H1 (cell line): ENCODE measurements around the gene SLC4A1. TPM values are rescaled to one million over a fixed set of nuclear protein-coding genes. Genes with fewer than 3 reads are reported as not detected.
A peak's percentile ranks its signal among the peaks of the same experiment; 100 is the strongest.

Source experiments
- CTCF ChIA-PET: fragments of 300-600 bp; sonication (Branson Sonifier 250); formaldehyde crosslinking; loops from one replicate; lab custom pipeline; 2021; ENCODE audit not compliant: partially characterized antibody; lab: Charles Lee
- POLR2A ChIA-PET: fragments of 300-600 bp; sonication (Branson Sonifier 250); formaldehyde crosslinking; loops from one replicate; lab custom pipeline; 2021; ENCODE audit warnings: inconsistent platforms; ENCODE audit not compliant: partially characterized antibody; lab: Charles Lee
- DNase-seq, 2 experiments: peaks; one replicate each; pipeline versions ENCODE4 v3.0.0 to v3.0.0-alpha.2; 2010 to 2022; ENCODE audit warnings: low spot score in 2 of 2, low read depth in 1 of 2, mixed read lengths in 1 of 2
- FAIRE-seq: peaks from 2 replicates; lab custom pipeline; 2011; peaks lifted over from hg19 to GRCh38; lab: Jason Lieb, UNC
- H2AFZ ChIP-seq: 2 replicates; pipeline ENCODE4 v1.8.1; 2012; ENCODE audit warnings: low read length, inconsistent platforms
- H2AK5ac ChIP-seq: 2 replicates; pipeline ENCODE4 v1.6.1; 2013; ENCODE audit warnings: low read depth, low read length
- H2BK120ac ChIP-seq: replicated peaks from 2 replicates; pipeline ENCODE3; 2013; ENCODE audit warnings: low read depth, low read length, inconsistent platforms
- H2BK12ac ChIP-seq: 2 replicates; pipeline ENCODE4 v1.6.1; 2013; ENCODE audit warnings: low read depth, low read length
- H2BK15ac ChIP-seq: 2 replicates; pipeline ENCODE4 v1.6.1; 2013; ENCODE audit warnings: low read length
- H2BK20ac ChIP-seq: 2 replicates; pipeline ENCODE4 v1.6.1; 2013; ENCODE audit warnings: low read length
- H2BK5ac ChIP-seq: 2 replicates; pipeline ENCODE4 v1.6.1; 2013; ENCODE audit warnings: low read depth, low read length
- H3K14ac ChIP-seq: 2 replicates; pipeline ENCODE4 v1.6.1; 2013; ENCODE audit warnings: inconsistent platforms; ENCODE audit not compliant: insufficient read length
- H3K18ac ChIP-seq: 2 replicates; pipeline ENCODE4 v1.6.1; 2013; ENCODE audit warnings: low read length; ENCODE audit errors: extremely low read depth
- H3K23ac ChIP-seq: 2 replicates; pipeline ENCODE4 v1.6.1; 2013; ENCODE audit warnings: inconsistent platforms; ENCODE audit not compliant: insufficient read length
- H3K23me2 ChIP-seq: 2 replicates; pipeline ENCODE4 v1.6.1; 2013; ENCODE audit warnings: low read depth, low read length
- H3K27ac ChIP-seq: 2 replicates; pipeline ENCODE4 v1.6.1; 2011; ENCODE audit warnings: low read depth, low read length, inconsistent platforms
- H3K27me3 ChIP-seq, 4 experiments: replicated peaks in 1 of 4; 1 replicate in 1 of 4; 2 replicates in 3 of 4; pipeline versions ENCODE4 v1.6.1 to v1.8.1; 2011 to 2013; ENCODE audit warnings: low read length in 3 of 4, mild to moderate bottlenecking in 3 of 4, inconsistent platforms in 2 of 4, mixed read lengths in 2 of 4, moderate library complexity in 1 of 4; ENCODE audit not compliant: control insufficient read depth in 3 of 4, insufficient read depth in 3 of 4; ENCODE audit errors: extremely low read depth in 1 of 4
- H3K36me3 ChIP-seq, 4 experiments: 2 replicates each; pipeline versions ENCODE4 v1.6.1 to v1.8.1; 2011 to 2013; ENCODE audit warnings: mild to moderate bottlenecking in 4 of 4, low read length in 3 of 4, moderate library complexity in 2 of 4, control low read depth in 1 of 4, inconsistent platforms in 1 of 4; ENCODE audit not compliant: insufficient read depth in 4 of 4, control insufficient read depth in 2 of 4
- H3K4ac ChIP-seq: replicated peaks from 2 replicates; pipeline ENCODE3; 2013; ENCODE audit warnings: low read length, low read depth, mixed read lengths, inconsistent platforms; ENCODE audit not compliant: insufficient read length
- H3K4me1 ChIP-seq, 4 experiments: replicated peaks in 1 of 4; 1 replicate in 1 of 4; 2 replicates in 3 of 4; pipeline versions ENCODE4 v1.6.1 to v1.8.1; 2011 to 2013; ENCODE audit warnings: low read length in 3 of 4, inconsistent platforms in 2 of 4, mixed read lengths in 1 of 4; ENCODE audit not compliant: insufficient read depth in 4 of 4, control insufficient read depth in 3 of 4
- H3K4me2 ChIP-seq, 2 experiments: 2 replicates each; pipeline versions ENCODE4 v1.6.1 to v1.8.1; 2011 to 2013; ENCODE audit warnings: low read depth in 2 of 2, low read length in 2 of 2, control low read depth in 1 of 2, inconsistent platforms in 1 of 2, mild to moderate bottlenecking in 1 of 2; ENCODE audit not compliant: insufficient read depth in 1 of 2
- H3K4me3 ChIP-seq, 4 experiments: fragments of 200-600, 300-600 bp in 1 of 4; sonication (generic), shearing (Covaris generic), sonication (Bioruptor Twin) in 1 of 4; 2 replicates each; pipeline versions ENCODE4 v1.5.1 to v1.8.1; 2011 to 2016; ENCODE audit warnings: low read length in 4 of 4, low read depth in 3 of 4, control low read depth in 2 of 4, inconsistent platforms in 2 of 4, mild to moderate bottlenecking in 2 of 4, mixed read lengths in 1 of 4, moderate library complexity in 1 of 4; ENCODE audit not compliant: insufficient read depth in 2 of 4; ENCODE audit errors: extremely low read depth in 1 of 4
- H3K56ac ChIP-seq: replicated peaks from 2 replicates; pipeline ENCODE3; 2013; ENCODE audit warnings: low read depth, mild to moderate bottlenecking, mixed read lengths, low read length, inconsistent platforms; ENCODE audit not compliant: insufficient read length
- H3K79me1 ChIP-seq: 2 replicates; pipeline ENCODE4 v1.6.1; 2013; ENCODE audit warnings: low read depth, low read length, control low read depth
- H3K79me2 ChIP-seq, 2 experiments: 2 replicates each; pipeline versions ENCODE4 v1.6.1 to v1.8.1; 2012 to 2013; ENCODE audit warnings: low read length in 2 of 2, mild to moderate bottlenecking in 2 of 2, inconsistent platforms in 1 of 2; ENCODE audit not compliant: insufficient read depth in 2 of 2, control insufficient read depth in 1 of 2
- H3K9ac ChIP-seq, 4 experiments: replicated peaks in 1 of 4; 1 replicate in 1 of 4; 2 replicates in 3 of 4; pipeline versions ENCODE4 v1.6.1 to v1.8.1; 2011 to 2013; ENCODE audit warnings: low read depth in 3 of 4, low read length in 3 of 4, control low read depth in 2 of 4, mild to moderate bottlenecking in 2 of 4, moderate library complexity in 2 of 4, inconsistent platforms in 1 of 4; ENCODE audit errors: extremely low read depth in 1 of 4
- H3K9me3 ChIP-seq, 2 experiments: 2 replicates each; pipeline versions ENCODE4 v1.6.1 to v1.8.1; 2012 to 2013; ENCODE audit warnings: mild to moderate bottlenecking in 2 of 2, moderate library complexity in 2 of 2, control low read depth in 1 of 2, inconsistent platforms in 1 of 2, low read depth in 1 of 2, low read length in 1 of 2, mixed read lengths in 1 of 2; ENCODE audit not compliant: insufficient read depth in 2 of 2
- H4K20me1 ChIP-seq, 2 experiments: replicated peaks in 1 of 2; 2 replicates each; pipeline versions ENCODE3 to v1.8.1; 2011 to 2013; ENCODE audit warnings: inconsistent platforms in 2 of 2, low read length in 2 of 2, mild to moderate bottlenecking in 1 of 2; ENCODE audit not compliant: insufficient read depth in 2 of 2, control insufficient read depth in 1 of 2
- H4K5ac ChIP-seq: 2 replicates; pipeline ENCODE4 v1.6.1; 2013; ENCODE audit warnings: low read length, low read depth, mixed read lengths, inconsistent platforms; ENCODE audit not compliant: insufficient read length
- H4K8ac ChIP-seq: 2 replicates; pipeline ENCODE4 v1.8.0; 2013; ENCODE audit warnings: mild to moderate bottlenecking, moderate library complexity, low read length, inconsistent platforms; ENCODE audit not compliant: insufficient read depth; ENCODE audit errors: extremely low read depth
- H4K91ac ChIP-seq: replicated peaks from 2 replicates; pipeline ENCODE3; 2013; ENCODE audit warnings: low read length, mixed read lengths, inconsistent platforms; ENCODE audit not compliant: insufficient read length
- KDM1A ChIP-seq: fragments of 200-600, 300-600 bp; sonication (generic); IDR thresholded peaks from 2 replicates; pipeline ENCODE4 v1.7.1; 2016; ENCODE audit warnings: mild to moderate bottlenecking, low read length, borderline replicate concordance
- POLR2AphosphoS5 ChIP-seq: IDR thresholded peaks from 2 replicates; pipeline ENCODE4 v1.6.1; 2011; ENCODE audit warnings: low read depth, low read length
- RAD21 ChIP-seq, 2 experiments: IDR thresholded peaks in 1 of 2; conservative IDR thresholded peaks in 1 of 2; 2 replicates each; pipeline ENCODE4 v1.6.1; 2011; ENCODE audit warnings: low read depth in 2 of 2, low read length in 2 of 2, improper control_type of control experiment in 1 of 2, inconsistent platforms in 1 of 2, mild to moderate bottlenecking in 1 of 2, moderate library complexity in 1 of 2
- SP1 ChIP-seq: IDR thresholded peaks from 2 replicates; pipeline ENCODE4 v1.6.1; 2011; ENCODE audit warnings: low read depth, low read length
- YY1 ChIP-seq: IDR thresholded peaks from 2 replicates; pipeline ENCODE4 v1.6.1; 2011; ENCODE audit warnings: low read depth, mild to moderate bottlenecking, low read length
- WGBS, 2 experiments: shearing (Covaris generic) in 1 of 2; methylation state at CpG; one replicate each; pipeline versions ENCODE4 v1.1.6 to v1.1.7; 2013 to 2015; ENCODE audit warnings: low lambda C conversion rate in 2 of 2, mixed read lengths in 2 of 2, inconsistent platforms in 1 of 2, low coverage in 1 of 2, missing lambda C conversion rate in 1 of 2; ENCODE audit not compliant: insufficient replicate concordance in 2 of 2, insufficient coverage in 1 of 2, insufficient read length in 1 of 2; ENCODE audit errors: extremely low coverage in 1 of 2, missing lambda C conversion rate in 1 of 2; 5-methylcytosine and 5-hydroxymethylcytosine counted together
- polyA plus RNA-seq, 7 experiments: library from polyadenylated mRNA; depleted of rRNA in 3 of 7; stranded (reverse) in 5 of 7; unstranded in 2 of 7; fragments of >200 nt in 5 of 7; fragments of 200-250 nt in 2 of 7; gene quantifications; 1 replicate in 5 of 7; 2 replicates in 1 of 7; 4 replicates in 1 of 7; pipeline versions ENCODE4 v1.2.1 to v1.2.3, GENCODE V29; 2011 to 2013; ENCODE audit warnings: missing spikeins in 2 of 7, mixed read lengths in 2 of 7
- total RNA-seq: library from RNA; stranded (reverse); fragmentation: NEBNext Ultra II Directional; extraction: Animal tissue kit (Norgen Biotek cat#: 25700); gene quantifications from 2 replicates; pipeline ENCODE4 v1.2.1, GENCODE V29; 2021
- TF ChIP-seq, protein P1 (sequence below), 3 experiments: IDR thresholded peaks; 1 replicate in 2 of 3; 2 replicates in 1 of 3; pipeline versions ENCODE4 v1.5.1 to v1.6.1; 2011; ENCODE audit warnings: low read length in 3 of 3, mild to moderate bottlenecking in 3 of 3, inconsistent platforms in 2 of 3, low read depth in 1 of 3, moderate library complexity in 1 of 3; ENCODE audit not compliant: insufficient read depth in 1 of 3; ENCODE audit errors: control extremely low read depth in 1 of 3
- TF ChIP-seq, protein P2 (sequence below): IDR thresholded peaks from 2 replicates; pipeline ENCODE4 v1.6.1; 2012; ENCODE audit warnings: inconsistent platforms

Gene SLC4A1
- total and polyA plus RNA-seq, 2 of the 8 experiments (the other 6 are each of a cell fraction or from before 2014, with no cell fraction given) = 0.08 TPM; not detected in 1

DNA sequence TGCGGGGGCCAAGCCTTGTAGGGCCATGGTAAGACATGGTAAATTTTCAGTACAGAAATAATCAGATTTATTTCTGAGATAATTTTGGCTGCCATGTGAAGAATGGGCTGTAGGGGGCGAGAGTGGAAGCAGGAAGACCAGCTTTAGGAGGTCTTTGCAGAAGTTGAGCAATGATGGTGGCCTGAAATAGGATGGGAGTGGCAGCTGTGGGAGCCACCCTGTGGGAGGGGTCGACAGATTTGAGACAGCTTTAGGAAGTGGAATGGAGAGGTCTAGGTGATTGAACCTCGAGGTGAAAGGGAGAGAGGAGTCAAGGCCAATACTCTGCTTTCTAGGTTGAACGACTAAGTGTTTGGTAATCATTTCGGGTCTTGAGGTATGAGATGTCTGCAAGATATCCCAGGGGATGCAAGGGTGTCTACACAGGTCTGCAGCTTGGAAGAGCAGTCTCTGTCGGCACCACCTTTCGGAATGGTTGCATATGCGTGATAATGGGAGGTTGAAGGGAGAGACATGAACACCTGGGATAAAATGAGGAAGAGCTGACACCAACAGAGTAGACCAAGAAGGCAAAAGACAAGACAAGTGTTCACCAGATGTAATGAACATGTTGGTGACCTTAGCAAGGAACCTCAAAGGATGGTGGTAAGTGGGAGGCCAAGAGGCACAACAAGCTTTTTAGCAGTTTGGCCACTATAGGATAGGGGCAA is 64.0 kb downstream of the SLC4A1 start:
- peak overlapping the region; percentile 60; the same call in 1 of the 2 replicates for H2BK12ac ChIP-seq
- no peak overlapping the region; the same call in 1 of the 2 replicates for H3K18ac ChIP-seq
- H4K5ac ChIP-seq = no peak overlapping the region
- H3K79me2 ChIP-seq = peaks cover 0 to under 1% of the 10 kb centered on the region in 2 experiments; a peak in 1 of 4 replicates
- H3K4me3 ChIP-seq = no peak overlapping the region
- no peak overlapping the region for H2BK120ac ChIP-seq
- H3K27ac ChIP-seq = no peak overlapping the region
- no peak overlapping the region; a peak in 1 of 7 replicates for H3K9ac ChIP-seq
- H3K4me1 ChIP-seq = peaks cover 0 to 13% (median 4%) of the 10 kb centered on the region in 4 experiments; a peak in 6 of 7 replicates
- ChIA-PET POLR2A (interaction anchor here (0.7 to 8.5 kb wide), 16 partner anchors 9 to 175 kb away, joined by 3 to 78 read pairs (median 4); partner anchors contain the start of genes TMUB2 and UBTF), CTCF (interaction anchor here (0.7 to 3.9 kb wide), 29 partner anchors 10 to 403 kb away, joined by 3 to 31 read pairs (median 5); partner anchors contain the start of genes GRN and SLC25A39)
- H3K79me1 ChIP-seq = no peaks in the 10 kb centered on the region
- H4K8ac ChIP-seq = no peak overlapping the region
- no peaks in the 10 kb centered on the region for H3K27me3 ChIP-seq
- H2BK20ac ChIP-seq = no peak overlapping the region
- H3K36me3 ChIP-seq = peaks cover 13 to 23% (median 17%) of the 10 kb centered on the region in 4 experiments; a peak in 7 of 8 replicates
- WGBS, 2 experiments = 63% methylated on average over 9 of the region's 9 CpGs; no CpG with 5 or more reads in 1 of the 2 experiments
- H2AFZ ChIP-seq = no peak overlapping the region
- DNase-seq (peak in 1 of 2 experiments; percentile 79), FAIRE-seq (peak; percentile 77)
- H4K91ac ChIP-seq = no peak overlapping the region
- H3K4ac ChIP-seq = peak overlapping the region; percentile 39
- no peaks in the 10 kb centered on the region for H4K20me1 ChIP-seq
- H3K4me2 ChIP-seq = no peak overlapping the region
- H2BK5ac ChIP-seq = no peak overlapping the region; the same call in 1 of the 2 replicates
- no peak overlapping the region for H3K56ac ChIP-seq
- H3K9me3 ChIP-seq = no peaks in the 10 kb centered on the region
- peak overlapping the region; percentile 76; the same call in 1 of the 2 replicates for H2BK15ac ChIP-seq
- H3K14ac ChIP-seq = no peak overlapping the region
- H3K23me2 ChIP-seq = peaks cover 6% of the 10 kb centered on the region
- 0 out of 2 replicates have a peak overlapping the region, but pooled peaks have one; percentile 41 for H2AK5ac ChIP-seq
- H3K23ac ChIP-seq = no peak overlapping the region
- TF ChIP-seq YY1 (peak; percentile 74), POLR2AphosphoS5 (0 out of 2 replicates have a peak, but pooled peaks have one; percentile 2), SP1 (0 out of 2 replicates have a peak, but pooled peaks have one; percentile 28), RAD21 (IDR thresholded peaks at IDR 0.05 in 1 of 2, conservative IDR thresholded peaks at IDR 0.05 in 1 of 2; ENCODE audit: low read depth in 2 of 2, low read length in 2 of 2) (peak; percentile 62 to 65), KDM1A (no peak)
- TF ChIP-seq, protein P1, sequence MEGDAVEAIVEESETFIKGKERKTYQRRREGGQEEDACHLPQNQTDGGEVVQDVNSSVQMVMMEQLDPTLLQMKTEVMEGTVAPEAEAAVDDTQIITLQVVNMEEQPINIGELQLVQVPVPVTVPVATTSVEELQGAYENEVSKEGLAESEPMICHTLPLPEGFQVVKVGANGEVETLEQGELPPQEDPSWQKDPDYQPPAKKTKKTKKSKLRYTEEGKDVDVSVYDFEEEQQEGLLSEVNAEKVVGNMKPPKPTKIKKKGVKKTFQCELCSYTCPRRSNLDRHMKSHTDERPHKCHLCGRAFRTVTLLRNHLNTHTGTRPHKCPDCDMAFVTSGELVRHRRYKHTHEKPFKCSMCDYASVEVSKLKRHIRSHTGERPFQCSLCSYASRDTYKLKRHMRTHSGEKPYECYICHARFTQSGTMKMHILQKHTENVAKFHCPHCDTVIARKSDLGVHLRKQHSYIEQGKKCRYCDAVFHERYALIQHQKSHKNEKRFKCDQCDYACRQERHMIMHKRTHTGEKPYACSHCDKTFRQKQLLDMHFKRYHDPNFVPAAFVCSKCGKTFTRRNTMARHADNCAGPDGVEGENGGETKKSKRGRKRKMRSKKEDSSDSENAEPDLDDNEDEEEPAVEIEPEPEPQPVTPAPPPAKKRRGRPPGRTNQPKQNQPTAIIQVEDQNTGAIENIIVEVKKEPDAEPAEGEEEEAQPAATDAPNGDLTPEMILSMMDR (IDR thresholded peaks at IDR 0.05; ENCODE audit: control extremely low read depth in 1 of 3, insufficient read depth in 1 of 3, low read depth in 1 of 3, low read length in 3 of 3) = peak; percentile 27 to 78 (median 71)
- TF ChIP-seq, protein P2, sequence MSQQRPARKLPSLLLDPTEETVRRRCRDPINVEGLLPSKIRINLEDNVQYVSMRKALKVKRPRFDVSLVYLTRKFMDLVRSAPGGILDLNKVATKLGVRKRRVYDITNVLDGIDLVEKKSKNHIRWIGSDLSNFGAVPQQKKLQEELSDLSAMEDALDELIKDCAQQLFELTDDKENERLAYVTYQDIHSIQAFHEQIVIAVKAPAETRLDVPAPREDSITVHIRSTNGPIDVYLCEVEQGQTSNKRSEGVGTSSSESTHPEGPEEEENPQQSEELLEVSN = no peak
